HepG2 (cell line): ENCODE data around the gene PLA2G4C. TPM values are rescaled to one million over a fixed set of nuclear protein-coding genes. Genes with fewer than 3 reads are reported as not detected.

Experiments used
- ATAC-seq: fragments of 200-7000 bp; cut with Tn5 transposase; 3 replicates; pipeline ENCODE4 v1.9.1; 2020; ENCODE audit warnings: mild to moderate bottlenecking, moderate library complexity
- BruUV-seq: library from RNA; stranded (reverse); fragments of 400-500 nt; replicated peaks from 2 replicates; lab custom pipeline; 2021; lab: Mats Ljungman, UMichigan
- CTCF ChIA-PET: fragments of 300-600 bp; formaldehyde crosslinking; extraction: SDS; loops from one replicate; lab custom pipeline; 2021; ENCODE audit warnings: low total read pairs, inconsistent platforms, low intra/inter-chr PET ratio; lab: Yijun Ruan, JAX
- POLR2A ChIA-PET: fragments of 350-600 bp; sonication (Branson Sonifier 250); formaldehyde crosslinking; loops from one replicate; lab custom pipeline; 2020; ENCODE audit warnings: antibody characterized with exemption, inconsistent platforms; lab: Yijun Ruan, JAX
- DNase-seq: peaks from one replicate; pipeline ENCODE4 v3.0.0-alpha.2; 2015; ENCODE audit warnings: low spot score
- FAIRE-seq: peaks from 3 replicates; lab custom pipeline; 2011; peaks lifted over from hg19 to GRCh38; lab: Jason Lieb, UNC
- H2AFZ ChIP-seq: one replicate; pipeline ENCODE4 v1.6.1; 2011; ENCODE audit warnings: low read length, inconsistent platforms
- H3K27ac ChIP-seq: fragments of 300-600 bp; 3 replicates; pipeline ENCODE4 v1.8.0; 2011; ENCODE audit warnings: mixed run types, mild to moderate bottlenecking, mixed read lengths, low read length, inconsistent platforms; ENCODE audit not compliant: insufficient read depth; ENCODE audit errors: extremely low read length
- H3K27me3 ChIP-seq, 2 experiments: fragments of 200-600 bp in 1 of 2; 2 replicates in 1 of 2; 3 replicates in 1 of 2; pipeline versions ENCODE4 v1.6.0 to v1.8.0; 2011; ENCODE audit warnings: low read length in 2 of 2, mild to moderate bottlenecking in 2 of 2, moderate library complexity in 2 of 2, inconsistent platforms in 1 of 2; ENCODE audit not compliant: insufficient read depth in 2 of 2, control insufficient read depth in 1 of 2
- H3K36me3 ChIP-seq, 2 experiments: fragments of 200-600 bp in 1 of 2; replicated peaks in 1 of 2; 2 replicates in 1 of 2; 3 replicates in 1 of 2; pipeline versions ENCODE4 v1.5.1 to v1.8.0; 2011; ENCODE audit warnings: low read length in 2 of 2, inconsistent platforms in 1 of 2; ENCODE audit not compliant: insufficient read depth in 2 of 2, control insufficient read depth in 1 of 2
- H3K4me1 ChIP-seq: 2 replicates; pipeline ENCODE4 v1.5.1; 2012; ENCODE audit warnings: low read length, inconsistent platforms; ENCODE audit not compliant: insufficient read depth
- H3K4me2 ChIP-seq: 2 replicates; pipeline ENCODE4 v1.6.0; 2011; ENCODE audit warnings: low read depth, low read length, inconsistent platforms
- H3K4me3 ChIP-seq, 3 experiments: fragments of 200-600 bp in 1 of 3; sonication (generic), shearing (Covaris generic) in 1 of 3; replicated peaks in 1 of 3; 2 replicates each; pipeline ENCODE4 v1.5.1; 2011 to 2016; ENCODE audit warnings: low read length in 3 of 3, inconsistent platforms in 2 of 3, low read depth in 2 of 3, mild to moderate bottlenecking in 2 of 3, control low read depth in 1 of 3, mixed read lengths in 1 of 3; ENCODE audit not compliant: insufficient read depth in 1 of 3
- H3K79me2 ChIP-seq: one replicate; pipeline ENCODE4 v1.6.1; 2011; ENCODE audit warnings: low read length, inconsistent platforms; ENCODE audit not compliant: insufficient read depth
- H3K9ac ChIP-seq: 2 replicates; pipeline ENCODE4 v1.6.0; 2011; ENCODE audit warnings: mild to moderate bottlenecking, low read depth, low read length, inconsistent platforms; ENCODE audit not compliant: insufficient read depth
- H3K9me3 ChIP-seq: 2 replicates; pipeline ENCODE4 v1.5.1; 2012; ENCODE audit warnings: mild to moderate bottlenecking, low read length
- H4K20me1 ChIP-seq: 2 replicates; pipeline ENCODE4 v1.6.0; 2011; ENCODE audit warnings: inconsistent platforms, mild to moderate bottlenecking, low read length, moderate library complexity; ENCODE audit not compliant: insufficient read depth
- EZH2 ChIP-seq: conservative IDR thresholded peaks from 2 replicates; pipeline ENCODE4 v1.6.1; 2012; ENCODE audit warnings: mild to moderate bottlenecking, low read depth, low read length, moderate library complexity
- GATA4 ChIP-seq: sonication (generic); IDR thresholded peaks from 2 replicates; pipeline ENCODE4 v1.6.1; 2016; ENCODE audit warnings: antibody characterized with exemption, low read depth, borderline replicate concordance
- HNF4G ChIP-seq, 2 experiments: sonication (generic) in 1 of 2; formaldehyde crosslinking in 1 of 2; IDR thresholded peaks; 2 replicates each; pipeline versions ENCODE4 v1.4.0 to v1.6.1; 2011 to 2020; ENCODE audit warnings: borderline replicate concordance in 2 of 2, low read depth in 2 of 2, mild to moderate bottlenecking in 2 of 2, low read length in 1 of 2, missing genetic modification reagents in 1 of 2, moderate library complexity in 1 of 2
- HNRNPK ChIP-seq: fragments of 200-400 bp; formaldehyde crosslinking; IDR thresholded peaks from 2 replicates; pipeline ENCODE4 v1.6.1; 2018; ENCODE audit warnings: low read length, low read depth, moderate library complexity, mild to moderate bottlenecking; ENCODE audit not compliant: poor library complexity, severe bottlenecking
- PCBP1 ChIP-seq: fragments of 200-400 bp; formaldehyde crosslinking; IDR thresholded peaks from 2 replicates; pipeline ENCODE4 v1.6.1; 2017; ENCODE audit warnings: mild to moderate bottlenecking, low read depth, low read length, borderline replicate concordance
- SOX5 ChIP-seq: IDR thresholded peaks from 2 replicates; pipeline ENCODE4 v1.6.1; 2016; ENCODE audit warnings: borderline replicate concordance
- STAG1 ChIP-seq: sonication (generic); formaldehyde crosslinking; IDR thresholded peaks from 2 replicates; pipeline ENCODE4 v1.4.0; 2020; ENCODE audit warnings: missing genetic modification reagents
- ZBTB34 ChIP-seq: sonication (generic); formaldehyde crosslinking; IDR thresholded peaks from 2 replicates; pipeline ENCODE4 v1.8.0; 2022; ENCODE audit warnings: mild to moderate bottlenecking, missing genetic modification reagents
- ZFP62 ChIP-seq: sonication (generic); formaldehyde crosslinking; IDR thresholded peaks from 2 replicates; pipeline ENCODE4 v1.4.0; 2020; ENCODE audit warnings: missing genetic modification reagents
- ZNF3 ChIP-seq: IDR thresholded peaks from 2 replicates; pipeline ENCODE4 v1.7.0; 2017; ENCODE audit warnings: inconsistent platforms
- ZNF451 ChIP-seq: sonication (generic); formaldehyde crosslinking; IDR thresholded peaks from 2 replicates; pipeline ENCODE4 v1.5.0; 2020; ENCODE audit warnings: mild to moderate bottlenecking, missing genetic modification reagents
- ZSCAN25 ChIP-seq: sonication (generic); formaldehyde crosslinking; IDR thresholded peaks from 2 replicates; pipeline ENCODE4 v1.8.0; 2022; ENCODE audit warnings: mild to moderate bottlenecking, missing genetic modification reagents
- ZXDC ChIP-seq: sonication (generic); formaldehyde crosslinking; IDR thresholded peaks from 2 replicates; pipeline ENCODE4 v1.5.0; 2020; ENCODE audit warnings: mild to moderate bottlenecking, missing genetic modification reagents
- WGBS: methylation state at CpG from one replicate; pipeline ENCODE4 v1.1.6; 2017; ENCODE audit warnings: low lambda C conversion rate; 5-methylcytosine and 5-hydroxymethylcytosine counted together
- in situ Hi-C: cut with HindIII; loops from 2 replicates; pipeline ENCODE4 v1.10.0; 2017; ENCODE audit warnings: low pct_unique_long_range_greater_than_20kb; ENCODE audit not compliant: extremely low pct_ligation_motif_present
- intact Hi-C: fragments of 100-400 bp; cut with micrococcal nuclease; formaldehyde crosslinking; loops from one replicate; pipeline ENCODE4 v1.10.0; 2022; ENCODE audit not compliant: unreplicated experiment
- polyA plus RNA-seq, 8 experiments: library from polyadenylated mRNA; depleted of rRNA in 3 of 8; stranded (reverse) in 7 of 8; unstranded in 1 of 8; fragments of >200 nt; fragmentation: Illumina TruSeq in 4 of 8; extraction: Trizol in 4 of 8; gene quantifications; 2 replicates each; pipeline versions ENCODE4 v1.2.1 to v1.2.3, GENCODE V29; 2011 to 2016; ENCODE audit warnings: low read depth in 4 of 8, missing spikeins in 1 of 8, mixed read lengths in 1 of 8; ENCODE audit not compliant: insufficient read depth in 1 of 8
- total RNA-seq, 5 experiments: library from RNA; depleted of rRNA; stranded (reverse); fragments of >200 nt; fragmentation: Illumina TruSeq; extraction: Trizol; gene quantifications; 2 replicates each; pipeline ENCODE4 v1.2.3, GENCODE V29; 2016; ENCODE audit warnings: low read depth in 1 of 5

PLA2G4C gene
- total and polyA plus RNA-seq, 2 of the 13 experiments (the other 11 are each of a cell fraction or from before 2014, with no cell fraction given), result 1.6 to 1.7 TPM

GRCh38 chr19:48023518-48023917 is 87.1 kb downstream of the PLA2G4C start:
- ChIA-PET POLR2A (no interaction called here), CTCF (no interaction called here)
- WGBS, result 4% methylated on average over 3 of the region's 3 CpGs
- Histone ChIP-seq H3K9me3 (no peaks in the 10 kb centered on the region), H3K4me1 (no peaks in the 10 kb centered on the region), H3K27me3 (peaks cover 0 to 16% of the 10 kb centered on the region in 2 experiments; a peak in 3 of 5 replicates), H2AFZ (no peak overlapping the region), H3K79me2 (no peaks in the 10 kb centered on the region), H3K36me3 (no peaks in the 10 kb centered on the region), H4K20me1 (no peaks in the 10 kb centered on the region), H3K9ac (no peak overlapping the region), H3K4me2 (no peak overlapping the region), H3K27ac (no peak overlapping the region), H3K4me3 (no peak overlapping the region)
- TF ChIP-seq ZNF451 (CRISPR knock-in tag) (no peak), ZNF3 (no peak), ZSCAN25 (no peak), PCBP1 (0 out of 2 replicates have a peak, but pooled peaks have one; percentile 43), HNF4G (IDR thresholded peaks at IDR 0.05; ENCODE audit: borderline replicate concordance, low read depth, low read length) (no peak), HNF4G (CRISPR knock-in tag; IDR thresholded peaks at IDR 0.05; ENCODE audit: borderline replicate concordance, low read depth) (no peak), ZFP62 (CRISPR knock-in tag) (no peak), HNRNPK (peak; percentile 90), STAG1 (no peak), EZH2 (no peak)
- DNase-seq, result no peak
- no peak for ATAC-seq
- no TSS peak for BruUV-seq
- in situ Hi-C loops (no loop called here), intact Hi-C loops (no loop called here)
- no peak for FAIRE-seq

DNA sequence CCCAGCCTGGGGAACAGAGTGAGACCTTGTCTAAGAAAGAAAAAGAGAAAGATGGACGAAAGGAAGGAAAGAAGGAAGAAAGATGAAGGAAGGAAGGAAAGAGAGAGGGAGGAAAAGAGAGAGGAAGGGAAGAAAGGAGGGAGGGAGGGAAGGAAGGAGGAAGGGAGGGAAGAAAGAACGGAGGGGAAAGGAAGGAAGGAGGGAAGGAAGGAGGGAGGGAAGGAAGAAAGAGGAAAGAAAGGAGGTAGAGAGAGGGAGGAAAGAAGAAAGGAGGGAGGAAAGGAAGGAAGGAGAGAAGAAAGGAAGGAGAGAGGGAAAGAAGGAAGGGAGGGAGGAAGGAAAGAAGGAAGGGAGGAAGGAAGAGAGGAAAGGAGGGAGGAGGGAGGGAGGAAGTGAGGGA is 87.6 kb downstream of the PLA2G4C start:
- no peak for FAIRE-seq
- POLR2A ChIA-PET, result no interaction called here
- DNase-seq, result no peak
- no peak for ATAC-seq
- H3K9ac ChIP-seq, result no peak overlapping the region
- intact Hi-C loops, result no loop called here
- BruUV-seq, result no TSS peak
- H3K27ac ChIP-seq, result no peak overlapping the region
- CTCF ChIA-PET, result no interaction called here
- no peak overlapping the region for H3K4me2 ChIP-seq
- H4K20me1 ChIP-seq, result no peaks in the 10 kb centered on the region
- H3K79me2 ChIP-seq, result no peaks in the 10 kb centered on the region
- in situ Hi-C loops, result no loop called here
- 18% methylated on average over 2 of the region's 2 CpGs for WGBS
- H3K27me3 ChIP-seq, result peaks cover 0 to 16% of the 10 kb centered on the region in 2 experiments; a peak in 3 of 5 replicates
- H3K9me3 ChIP-seq, result no peaks in the 10 kb centered on the region
- no peak overlapping the region for H3K4me3 ChIP-seq
- no peak overlapping the region for H2AFZ ChIP-seq
- H3K36me3 ChIP-seq, result no peaks in the 10 kb centered on the region
- no peaks in the 10 kb centered on the region for H3K4me1 ChIP-seq
- TF ChIP-seq ZBTB34 (no peak), SOX5 (CRISPR knock-in tag) (no peak), GATA4 (no peak), ZXDC (CRISPR knock-in tag) (no peak)
